SK-N-SH (cell line): ENCODE measurements around the gene ATP6V0C.

Experiments used
- FOXJ3 ChIP-seq: sonication (generic); formaldehyde crosslinking; IDR thresholded peaks from 2 replicates; pipeline ENCODE4 v1.5.1; 2020; ENCODE audit warnings: mild to moderate bottlenecking, missing genetic modification reagents
- GABPA ChIP-seq: IDR thresholded peaks from 2 replicates; pipeline ENCODE4 v1.4.0; 2012; ENCODE audit warnings: low read depth, mild to moderate bottlenecking
- MEF2A ChIP-seq: IDR thresholded peaks from 2 replicates; pipeline ENCODE4 v1.4.0; 2012; ENCODE audit warnings: low read depth, borderline replicate concordance
- NFIC ChIP-seq: IDR thresholded peaks from 2 replicates; pipeline ENCODE4 v1.4.0; 2012; ENCODE audit warnings: borderline replicate concordance
- NRF1 ChIP-seq: IDR thresholded peaks from 2 replicates; pipeline ENCODE4 v1.6.1; 2012; ENCODE audit warnings: low read depth, mild to moderate bottlenecking, low read length
- RFX5 ChIP-seq: IDR thresholded peaks from 2 replicates; pipeline ENCODE4 v1.6.1; 2012; ENCODE audit warnings: mild to moderate bottlenecking, improper control_type of control experiment, low read length
- SIN3A ChIP-seq: IDR thresholded peaks from 2 replicates; pipeline ENCODE4 v1.6.1; 2012; ENCODE audit warnings: low read depth, mild to moderate bottlenecking, low read length, moderate library complexity, borderline replicate concordance
- TAF1 ChIP-seq: IDR thresholded peaks from 2 replicates; pipeline ENCODE4 v1.6.1; 2012; ENCODE audit warnings: low read depth, mild to moderate bottlenecking, low read length, moderate library complexity, borderline replicate concordance
- YY1 ChIP-seq: IDR thresholded peaks from 2 replicates; pipeline ENCODE4 v1.4.0; 2012; ENCODE audit warnings: low read depth, mild to moderate bottlenecking
- TF ChIP-seq, protein P1 (sequence below): fragments of 200-600 bp; sonication (generic); IDR thresholded peaks from 2 replicates; pipeline ENCODE4 v1.6.1; 2017; ENCODE audit warnings: antibody characterized with exemption, mild to moderate bottlenecking, moderate library complexity
- TF ChIP-seq, protein P2 (sequence below): IDR thresholded peaks from 2 replicates; pipeline ENCODE4 v1.4.0; 2012; ENCODE audit warnings: low read depth, borderline replicate concordance

GRCh38 chr16:2507665-2508064 lies 6.1 kb upstream of the ATP6V0C start:
- TF ChIP-seq YY1 (no peak), MEF2A (no peak), TAF1 (no peak), RFX5 (no peak), FOXJ3 (CRISPR knock-in tag) (no peak), NRF1 (no peak), SIN3A (no peak), GABPA (no peak), NFIC (no peak)
- TF ChIP-seq, protein P1, sequence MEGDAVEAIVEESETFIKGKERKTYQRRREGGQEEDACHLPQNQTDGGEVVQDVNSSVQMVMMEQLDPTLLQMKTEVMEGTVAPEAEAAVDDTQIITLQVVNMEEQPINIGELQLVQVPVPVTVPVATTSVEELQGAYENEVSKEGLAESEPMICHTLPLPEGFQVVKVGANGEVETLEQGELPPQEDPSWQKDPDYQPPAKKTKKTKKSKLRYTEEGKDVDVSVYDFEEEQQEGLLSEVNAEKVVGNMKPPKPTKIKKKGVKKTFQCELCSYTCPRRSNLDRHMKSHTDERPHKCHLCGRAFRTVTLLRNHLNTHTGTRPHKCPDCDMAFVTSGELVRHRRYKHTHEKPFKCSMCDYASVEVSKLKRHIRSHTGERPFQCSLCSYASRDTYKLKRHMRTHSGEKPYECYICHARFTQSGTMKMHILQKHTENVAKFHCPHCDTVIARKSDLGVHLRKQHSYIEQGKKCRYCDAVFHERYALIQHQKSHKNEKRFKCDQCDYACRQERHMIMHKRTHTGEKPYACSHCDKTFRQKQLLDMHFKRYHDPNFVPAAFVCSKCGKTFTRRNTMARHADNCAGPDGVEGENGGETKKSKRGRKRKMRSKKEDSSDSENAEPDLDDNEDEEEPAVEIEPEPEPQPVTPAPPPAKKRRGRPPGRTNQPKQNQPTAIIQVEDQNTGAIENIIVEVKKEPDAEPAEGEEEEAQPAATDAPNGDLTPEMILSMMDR, result no peak
- TF ChIP-seq, protein P2, sequence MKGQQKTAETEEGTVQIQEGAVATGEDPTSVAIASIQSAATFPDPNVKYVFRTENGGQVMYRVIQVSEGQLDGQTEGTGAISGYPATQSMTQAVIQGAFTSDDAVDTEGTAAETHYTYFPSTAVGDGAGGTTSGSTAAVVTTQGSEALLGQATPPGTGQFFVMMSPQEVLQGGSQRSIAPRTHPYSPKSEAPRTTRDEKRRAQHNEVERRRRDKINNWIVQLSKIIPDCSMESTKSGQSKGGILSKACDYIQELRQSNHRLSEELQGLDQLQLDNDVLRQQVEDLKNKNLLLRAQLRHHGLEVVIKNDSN, result no peak
